Measurements from ENCODE around the gene KIAA1755.
"Not testable (repeated sequence)": the region's sequence is repeated elsewhere in the genome, so short reads cannot be mapped to it uniquely, and the experiment has no call there.

Gene KIAA1755

DNA sequence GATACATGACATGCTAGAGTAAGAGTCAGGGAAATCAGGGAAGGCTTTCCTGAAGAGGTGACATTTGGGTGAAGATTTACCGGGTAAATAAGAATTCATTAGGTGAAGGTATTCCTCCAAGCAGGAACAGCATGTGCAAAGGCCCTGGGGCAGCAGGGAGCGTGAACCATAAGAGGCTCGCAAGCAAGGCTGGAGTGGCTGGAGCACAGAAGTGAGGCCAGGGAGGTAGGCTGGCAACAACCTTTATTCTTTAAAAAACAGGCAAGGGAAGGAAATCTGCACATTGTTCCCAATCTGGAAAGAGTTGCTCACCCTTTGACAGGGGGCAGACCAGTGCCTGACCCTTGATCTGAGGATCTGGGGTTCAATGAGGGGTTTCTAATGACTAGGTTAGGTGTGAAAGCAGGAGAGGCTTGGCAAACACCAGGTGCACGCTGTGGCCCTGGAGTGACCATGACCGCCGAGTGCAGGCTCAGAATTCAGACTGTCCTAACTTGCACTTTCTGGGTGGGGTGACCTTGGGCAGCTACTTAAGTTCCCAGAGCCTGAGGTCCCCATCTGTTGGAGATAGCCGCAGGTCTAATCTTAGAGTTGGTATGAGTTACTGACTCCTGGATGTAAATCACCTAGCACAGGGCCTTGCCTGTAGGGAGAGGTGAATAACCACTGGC, 1.9 kb downstream of the KIAA1755 start:
- FAIRE-seq, result no peak

DNA sequence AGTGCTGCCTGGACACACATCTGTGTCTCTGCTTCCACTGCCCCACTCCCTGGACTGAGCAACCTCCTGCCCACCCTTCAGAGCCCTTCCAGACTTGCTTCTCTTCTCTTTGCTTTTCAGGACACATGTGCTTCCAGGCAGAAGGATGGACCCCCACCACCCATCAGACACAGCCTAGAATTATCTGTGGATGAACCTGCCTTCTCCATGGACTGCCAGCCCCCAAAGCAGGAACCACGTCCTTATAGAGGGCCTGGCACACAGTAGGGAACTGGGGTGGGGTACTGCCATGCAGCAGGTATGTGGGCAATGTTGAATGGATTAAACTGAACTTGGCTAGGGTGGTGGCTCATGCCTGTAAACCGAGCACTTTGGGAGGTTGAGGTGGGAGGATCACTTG, 3.6 kb downstream of the KIAA1755 start:
- no peak for FAIRE-seq

DNA sequence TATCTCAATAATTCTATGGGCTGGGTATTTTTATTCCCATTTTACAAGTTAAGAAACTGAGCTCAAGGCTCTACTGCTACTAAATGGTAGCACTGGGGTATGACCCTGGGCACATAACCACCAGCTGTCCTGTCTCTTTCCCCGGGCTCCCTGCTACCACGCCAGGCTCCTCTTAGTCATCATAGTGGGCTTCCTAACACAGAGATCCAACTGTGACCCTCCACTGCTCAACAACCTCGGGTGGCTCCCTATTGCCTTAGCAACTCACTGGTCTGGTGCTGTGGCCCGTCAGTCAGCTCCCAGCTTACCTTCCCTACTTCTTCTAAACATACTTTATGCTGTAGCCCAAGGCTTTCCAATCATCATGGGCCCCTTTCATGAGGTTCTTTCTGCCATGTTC, 4.5 kb downstream of the KIAA1755 start:
- FAIRE-seq, result no peak

DNA sequence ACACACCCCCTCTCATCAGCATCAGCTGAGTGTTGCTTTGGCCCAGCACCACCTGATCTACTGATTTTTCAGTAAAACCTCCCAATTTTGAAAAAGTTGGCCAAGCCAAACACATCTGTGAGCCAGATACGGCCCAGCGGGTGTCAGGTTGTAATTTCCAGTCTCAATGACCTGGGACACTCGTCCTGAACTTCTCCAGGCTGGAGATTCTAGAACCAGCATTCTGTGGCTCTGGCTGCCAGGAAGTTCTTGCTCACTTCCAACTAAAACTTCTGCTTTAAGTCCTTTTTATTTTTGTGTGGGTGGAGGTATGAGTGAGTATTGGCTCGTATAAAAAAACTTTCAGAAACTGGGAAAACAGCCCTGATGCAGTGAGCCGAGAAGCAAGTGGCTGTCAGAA, 5.1 kb downstream of the KIAA1755 start:
- no peak for FAIRE-seq

DNA sequence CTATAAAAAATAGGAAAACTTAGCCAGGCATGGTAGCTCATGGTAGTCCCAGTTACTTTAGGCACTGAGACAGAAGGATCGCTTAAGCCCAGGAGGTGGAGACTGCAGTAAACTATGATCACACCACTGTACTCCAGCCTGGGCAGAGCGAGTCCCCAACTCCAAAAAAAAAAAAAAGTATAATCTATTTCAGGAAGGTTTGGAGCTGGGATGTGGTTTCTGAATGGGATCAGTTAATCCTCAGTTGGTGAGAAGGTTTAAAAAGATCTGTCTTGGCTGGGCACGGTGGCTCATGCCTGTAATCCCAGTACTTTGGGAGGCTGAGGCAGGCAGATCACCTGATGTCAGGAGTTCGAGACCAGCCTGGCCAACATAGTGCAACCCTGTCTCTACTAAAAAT, 5.9 kb downstream of the KIAA1755 start:
- FAIRE-seq, result not testable (repeated sequence)

DNA sequence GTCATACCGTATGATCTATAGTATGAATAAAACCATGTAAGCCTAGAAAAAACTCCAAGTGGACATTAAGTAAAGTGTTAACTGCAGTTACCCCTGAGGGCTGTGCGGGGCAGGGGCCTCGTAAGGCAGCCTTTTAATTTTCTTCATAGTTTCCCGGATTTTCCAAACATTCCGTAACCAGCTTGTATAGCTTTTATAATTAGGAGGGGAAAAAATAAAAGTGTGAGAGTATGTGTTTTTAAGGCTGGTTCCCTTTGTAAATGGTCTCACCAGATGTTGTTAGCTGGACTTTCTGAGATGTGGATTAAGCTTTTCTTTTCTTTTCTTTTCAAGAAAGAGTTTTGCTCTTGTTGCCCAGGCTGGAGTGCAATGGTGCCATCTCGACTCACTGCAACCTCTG, 7.0 kb downstream of the KIAA1755 start:
- no peak for FAIRE-seq

DNA sequence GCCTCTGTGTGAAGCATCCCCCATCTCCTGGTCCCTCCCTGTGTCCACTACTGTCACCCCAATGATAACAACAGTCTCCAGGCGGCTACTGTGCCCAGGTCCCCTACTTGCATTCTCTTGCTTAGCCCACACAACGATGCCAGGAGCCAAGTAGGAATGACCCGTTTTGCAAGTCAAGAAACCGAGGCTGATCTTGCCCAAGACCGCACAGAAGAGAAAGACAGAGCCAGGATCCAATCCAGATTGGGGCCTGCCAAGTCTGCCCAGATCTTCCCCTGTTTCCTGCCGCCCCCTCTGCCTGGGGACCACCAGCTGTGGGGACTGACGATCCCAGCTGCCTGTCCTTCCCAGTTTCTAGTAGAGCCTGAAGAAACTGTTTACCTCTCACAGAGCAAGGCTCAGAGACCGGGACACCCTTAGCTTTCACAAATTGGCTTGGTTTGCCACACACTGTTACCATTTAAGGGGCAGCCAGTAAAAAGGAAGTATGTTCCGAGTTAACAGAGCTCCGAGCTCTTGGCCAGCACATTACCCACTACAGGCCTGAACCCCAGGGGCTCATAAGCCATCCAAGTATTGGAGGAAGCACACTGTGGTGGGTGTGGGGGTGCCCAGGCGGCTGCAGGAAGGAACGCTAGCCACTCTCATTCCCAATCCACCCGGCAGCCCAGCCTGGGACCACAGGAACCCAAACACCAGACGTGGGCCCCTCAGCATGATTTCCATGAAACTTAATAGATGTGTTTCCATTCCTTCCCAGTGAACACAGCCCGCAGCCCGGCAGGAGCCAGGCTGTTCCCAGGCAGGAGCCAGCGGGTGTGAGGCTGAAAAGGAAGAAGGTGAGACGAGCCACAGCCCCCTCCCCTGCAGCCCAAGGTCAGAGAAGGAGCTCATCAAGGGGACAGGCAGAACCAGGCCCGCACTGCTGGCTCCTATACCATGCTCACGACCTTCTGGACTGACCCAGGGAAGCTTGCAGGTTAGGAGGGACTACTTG, 7.9 kb downstream of the KIAA1755 start:
- no peak for FAIRE-seq

DNA sequence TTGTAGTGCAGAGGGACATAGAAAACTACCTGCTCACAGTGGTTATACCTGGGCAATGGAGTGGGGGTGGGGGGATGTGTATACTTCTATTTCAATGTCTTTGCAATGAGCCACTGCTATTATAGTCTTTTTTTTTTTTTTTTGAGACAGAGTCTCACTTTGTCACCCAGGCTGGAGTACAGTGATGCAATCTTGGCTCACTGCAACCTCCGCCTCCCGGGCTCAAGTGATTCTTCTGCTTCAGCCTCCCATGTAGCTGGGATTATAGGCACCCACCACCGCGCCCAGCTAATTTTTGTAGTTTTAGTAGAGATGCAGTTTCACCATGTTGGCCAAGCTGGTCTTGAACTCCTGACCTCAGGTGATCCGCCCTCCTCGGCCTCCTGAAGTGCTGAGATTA, 9.1 kb downstream of the KIAA1755 start:
- FAIRE-seq, result not testable (repeated sequence)

DNA sequence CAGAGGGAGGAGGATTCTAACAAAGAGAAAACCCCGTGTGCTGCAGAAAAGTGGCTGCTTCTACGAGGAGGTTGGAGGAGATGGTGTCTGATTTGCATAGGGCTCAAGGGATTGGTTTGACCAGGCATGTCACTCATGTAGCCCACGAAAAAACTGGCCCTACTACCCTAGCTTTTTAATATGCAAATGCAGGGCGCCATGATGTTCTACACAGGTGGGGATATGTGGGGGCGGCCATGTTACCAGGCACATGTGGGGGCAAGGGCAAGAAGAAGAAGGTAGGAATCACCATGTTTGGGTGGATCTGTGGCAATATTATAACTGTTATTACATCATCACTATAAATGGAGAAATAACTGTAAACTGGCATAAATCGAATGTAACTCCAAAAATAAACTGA, 9.9 kb downstream of the KIAA1755 start:
- no peak for FAIRE-seq

DNA sequence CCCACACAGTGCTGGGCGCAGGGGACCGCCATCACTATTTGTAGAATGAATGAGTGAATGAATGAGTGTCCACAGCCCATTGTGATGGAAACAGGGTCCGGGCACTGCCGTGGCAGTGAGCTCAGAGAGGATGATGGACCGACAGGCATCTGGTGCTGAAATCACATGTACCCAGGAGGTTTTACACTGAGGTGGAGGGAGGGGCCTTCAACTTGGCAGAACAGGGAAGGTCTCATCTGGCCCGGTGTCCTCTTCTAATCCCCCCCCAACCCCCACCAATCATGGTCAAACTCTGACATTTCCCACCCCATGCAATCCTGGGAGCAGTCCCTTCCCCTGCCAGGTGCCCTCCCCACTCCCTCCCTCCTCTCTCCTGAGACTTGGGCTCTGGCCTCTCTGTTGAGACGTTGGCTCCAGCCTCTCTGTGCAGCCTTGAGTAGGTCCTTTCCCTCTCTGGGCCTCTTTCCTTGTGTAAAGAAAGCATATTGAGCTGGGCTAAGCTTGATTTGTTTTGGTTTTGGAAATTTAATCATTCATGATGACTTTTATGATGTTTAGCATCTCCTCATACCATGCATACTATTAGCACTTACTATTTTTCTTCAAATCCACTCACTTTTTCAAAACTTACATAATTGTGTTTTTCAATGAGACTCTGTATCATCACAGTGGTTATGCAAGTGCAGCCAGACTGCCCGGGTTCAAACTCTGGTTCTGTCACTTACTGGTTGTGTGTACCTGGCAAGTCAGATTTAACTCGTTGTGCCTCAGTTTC, 10.8 kb downstream of the KIAA1755 start:
- no peak for FAIRE-seq

DNA sequence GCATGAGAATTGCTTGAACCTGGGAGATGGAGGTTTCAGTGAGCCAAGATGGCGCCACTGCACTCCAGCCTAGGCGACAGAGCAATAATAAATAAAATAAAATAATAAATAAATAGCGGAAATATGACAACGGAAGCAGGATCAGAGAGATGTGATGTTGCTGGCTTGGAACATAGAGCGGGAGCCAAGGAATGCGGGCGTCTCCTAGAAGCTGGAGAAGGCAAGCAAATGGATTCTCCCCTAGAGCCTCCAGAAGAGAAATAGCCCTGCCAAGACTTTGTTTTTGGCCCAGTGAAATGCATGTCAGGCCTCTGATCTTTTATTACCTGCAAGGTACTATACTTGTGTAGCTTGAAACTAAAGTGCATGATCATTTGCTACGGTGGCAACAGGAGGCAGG, 12.4 kb downstream of the KIAA1755 start:
- FAIRE-seq, result no peak

DNA sequence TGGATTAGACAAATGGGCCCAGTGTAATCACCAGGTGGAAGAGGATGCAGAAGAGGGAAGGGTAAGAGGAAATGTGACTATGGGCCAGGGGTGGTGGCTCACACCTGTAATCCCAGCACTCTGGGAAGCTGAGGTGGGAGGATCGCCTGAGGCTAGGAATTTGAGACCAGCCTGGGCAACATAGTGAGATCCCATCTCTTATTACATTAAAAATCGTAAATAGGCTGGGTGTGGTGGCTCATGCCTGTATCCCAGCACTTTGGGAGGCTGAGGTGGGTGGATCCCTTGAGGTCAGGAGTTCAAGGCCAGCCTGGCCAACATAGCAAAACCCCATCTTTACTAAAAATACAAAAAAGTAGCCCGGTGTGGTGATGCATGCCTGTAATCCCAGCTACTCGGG, 12.8 kb downstream of the KIAA1755 start:
- not testable (repeated sequence) for FAIRE-seq

DNA sequence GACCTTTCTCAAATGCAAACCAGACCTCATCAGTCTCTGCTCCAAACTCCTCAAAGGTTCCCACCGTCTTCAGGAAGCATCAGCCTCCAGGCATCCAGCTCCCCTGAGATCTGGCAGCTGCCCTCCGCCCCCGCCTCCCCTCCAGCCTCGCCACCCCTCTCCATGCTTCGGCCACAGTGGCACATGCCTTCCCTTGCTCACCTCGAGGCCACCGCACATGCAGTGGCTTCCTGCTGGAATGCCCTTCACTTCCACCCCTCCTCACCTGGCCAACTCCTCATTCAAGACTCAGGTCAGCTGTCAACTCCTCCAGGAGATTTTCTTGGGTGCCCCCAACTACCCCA, 13.4 kb downstream of the KIAA1755 start:
- no peak for FAIRE-seq

DNA sequence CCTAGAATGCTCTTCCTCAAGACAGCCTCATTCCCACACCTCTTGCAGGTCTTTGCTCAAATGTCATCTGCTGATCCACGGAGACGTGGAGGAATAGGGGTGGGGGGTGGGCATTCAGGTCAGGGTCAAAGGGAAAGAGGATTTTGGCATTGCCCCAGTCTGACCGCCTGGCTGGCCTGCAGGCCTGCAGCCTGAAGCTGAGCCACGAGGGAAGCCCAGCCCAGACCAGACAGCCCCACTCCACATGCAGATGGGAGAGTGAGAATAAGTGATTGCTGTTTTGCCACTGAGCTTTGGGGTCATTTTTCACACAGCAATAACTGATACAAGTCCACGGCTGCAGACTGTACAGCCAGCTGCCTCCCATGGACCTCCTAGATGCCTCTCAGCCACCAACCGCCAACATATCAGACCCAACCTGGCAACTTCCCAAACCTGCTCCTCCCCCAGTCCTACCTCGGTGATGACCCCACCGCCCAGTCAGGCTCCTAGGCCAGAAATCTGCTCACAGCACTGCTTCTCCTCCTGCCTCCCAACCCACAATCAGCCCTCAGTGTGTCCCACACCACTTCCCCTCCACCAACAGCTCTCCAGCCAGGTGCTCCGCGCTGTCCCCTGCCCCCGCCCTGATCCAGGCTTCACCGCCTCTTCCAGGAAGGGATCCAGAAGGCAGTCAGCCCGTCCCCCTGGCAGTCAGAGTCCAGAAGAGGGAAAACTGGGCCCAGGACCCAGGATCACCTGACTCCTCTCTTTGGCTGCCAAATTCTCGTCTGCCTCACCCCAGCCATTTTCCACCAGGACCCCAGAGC, 14.0 kb downstream of the KIAA1755 start:
- FAIRE-seq, result no peak

DNA sequence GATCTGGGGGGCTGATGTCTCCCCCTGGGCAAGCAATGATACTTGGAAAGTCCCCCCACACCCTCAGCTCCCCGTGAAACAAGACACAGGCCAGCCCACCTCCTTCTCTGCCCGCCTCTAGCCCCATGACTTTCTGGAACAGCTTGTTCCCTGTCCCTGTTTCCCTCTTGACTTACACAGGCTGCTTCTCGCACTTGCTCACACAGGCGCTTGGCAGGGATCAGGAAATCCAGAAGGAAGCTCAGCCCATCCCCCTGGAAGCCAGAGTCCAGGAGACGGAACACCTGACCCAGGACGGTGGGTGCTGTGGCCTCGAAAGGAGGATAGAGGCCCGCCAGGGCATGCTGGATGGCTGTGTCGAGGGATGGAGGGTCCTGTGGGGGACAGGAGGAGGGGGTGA, 14.8 kb downstream of the KIAA1755 start:
- no peak for FAIRE-seq

DNA sequence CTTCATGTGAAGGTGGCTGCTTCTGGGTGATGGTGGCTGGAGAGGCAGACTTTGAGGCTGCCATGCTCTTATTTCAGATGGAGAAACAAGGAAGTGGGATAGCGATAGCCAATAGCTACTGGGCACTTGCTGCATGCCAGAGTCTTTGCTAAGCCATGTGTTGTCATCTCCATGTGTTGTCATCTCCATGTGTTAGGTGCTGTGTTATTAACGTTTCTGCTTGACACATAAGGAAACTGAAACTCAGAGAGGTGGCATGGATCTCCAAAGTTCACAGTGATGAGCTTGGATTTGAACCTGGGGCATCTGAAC, 16.9 kb downstream of the KIAA1755 start:
- no peak for FAIRE-seq

DNA sequence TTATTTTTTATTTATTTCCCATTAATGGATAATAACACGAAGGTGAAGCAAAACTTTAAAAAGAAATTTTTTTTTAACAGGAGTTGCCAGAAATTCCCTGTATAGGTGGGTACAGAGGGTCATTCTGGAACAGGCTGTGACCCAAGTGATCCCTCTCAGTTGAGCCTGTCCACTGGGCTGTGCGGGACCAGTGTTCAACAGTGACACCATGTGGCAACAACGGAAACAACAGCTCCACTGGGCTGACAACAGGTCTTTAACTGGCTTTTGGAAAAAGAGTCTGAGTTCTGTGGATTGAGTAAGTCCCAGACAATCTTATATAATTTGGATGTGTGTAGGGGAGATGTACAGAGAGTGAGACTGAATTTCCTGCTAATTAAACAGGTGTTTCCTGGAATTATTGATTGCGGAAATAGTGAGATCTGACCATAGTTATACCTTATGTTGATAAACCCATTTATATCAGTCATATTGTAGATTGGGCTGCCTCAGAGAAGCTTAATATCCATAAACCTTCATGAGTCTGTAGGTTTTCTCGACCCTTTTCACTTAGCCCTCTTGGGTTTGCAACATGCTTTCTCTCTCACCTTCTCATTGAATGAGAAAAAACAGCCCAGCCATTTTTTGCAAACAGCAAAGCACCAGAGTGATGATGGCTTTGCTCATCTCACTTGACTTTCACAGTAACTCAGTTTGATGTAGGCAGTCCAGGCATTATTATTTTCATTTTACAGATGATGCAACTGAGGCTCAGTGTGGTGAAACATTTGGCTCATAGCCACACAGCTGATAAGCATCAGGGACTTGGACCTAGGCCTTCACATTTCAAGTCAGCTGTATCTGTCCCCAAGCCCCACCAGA, 17.5 kb downstream of the KIAA1755 start:
- no peak for FAIRE-seq

DNA sequence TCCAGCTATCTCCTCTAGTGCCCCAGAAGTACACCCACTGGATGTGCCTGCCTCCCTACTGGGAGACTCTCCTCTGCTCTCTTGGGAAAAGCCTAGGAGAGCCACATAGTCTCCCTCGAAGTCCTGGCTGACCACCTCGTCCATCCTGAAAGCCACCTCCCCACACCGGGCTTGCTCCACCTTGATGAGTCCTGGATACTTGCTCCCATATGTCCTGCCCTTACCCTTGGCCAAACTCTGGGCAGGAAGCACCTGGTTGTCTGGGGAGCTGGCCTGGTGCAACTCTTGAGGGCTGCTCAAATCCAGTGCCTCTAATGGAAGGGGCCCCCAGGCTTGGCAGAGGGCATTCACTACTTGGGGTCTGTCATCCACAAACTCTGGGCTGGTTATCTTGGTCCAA, 19.3 kb downstream of the KIAA1755 start:
- no peak for FAIRE-seq

DNA sequence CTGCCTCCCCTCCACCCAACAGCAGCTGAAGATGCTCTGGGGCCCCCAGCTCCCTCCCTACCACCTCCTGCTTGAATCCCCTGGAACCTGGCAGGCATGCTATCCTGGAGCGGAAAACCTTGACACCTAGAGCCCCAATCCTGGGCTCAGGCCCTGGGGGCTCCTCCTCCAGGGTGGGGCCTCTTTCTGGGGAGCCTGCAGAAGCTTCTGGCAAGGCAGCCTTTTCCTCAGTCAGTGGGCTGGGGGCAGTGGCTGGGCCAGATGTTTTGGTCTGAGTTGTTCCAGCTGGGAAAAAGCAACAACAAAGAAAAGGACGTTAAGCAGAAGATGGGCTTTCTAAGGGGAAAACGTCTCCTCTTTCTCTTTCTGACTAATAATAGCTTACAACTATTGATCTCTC, 21.1 kb downstream of the KIAA1755 start:
- no peak for FAIRE-seq

DNA sequence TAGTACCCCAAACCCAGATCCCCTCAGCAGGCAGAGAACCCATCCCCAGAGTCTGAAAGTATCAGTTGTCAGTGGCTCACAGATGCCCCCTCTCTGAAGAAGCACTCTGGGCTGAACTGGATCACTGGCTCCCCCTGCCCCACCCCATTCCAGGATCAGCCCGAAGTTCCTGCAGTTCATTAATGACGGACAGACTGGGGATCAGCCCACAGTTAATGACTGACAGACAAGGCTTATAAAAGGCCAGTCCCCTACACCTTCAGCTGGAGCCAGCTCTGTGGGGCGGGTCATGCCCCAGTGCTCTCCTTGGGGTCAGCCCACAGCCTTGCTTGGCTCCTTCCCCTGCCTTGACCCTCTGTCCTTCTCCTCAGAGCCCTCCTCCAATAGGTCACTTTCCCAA, 21.7 kb downstream of the KIAA1755 start:
- no peak for FAIRE-seq

DNA sequence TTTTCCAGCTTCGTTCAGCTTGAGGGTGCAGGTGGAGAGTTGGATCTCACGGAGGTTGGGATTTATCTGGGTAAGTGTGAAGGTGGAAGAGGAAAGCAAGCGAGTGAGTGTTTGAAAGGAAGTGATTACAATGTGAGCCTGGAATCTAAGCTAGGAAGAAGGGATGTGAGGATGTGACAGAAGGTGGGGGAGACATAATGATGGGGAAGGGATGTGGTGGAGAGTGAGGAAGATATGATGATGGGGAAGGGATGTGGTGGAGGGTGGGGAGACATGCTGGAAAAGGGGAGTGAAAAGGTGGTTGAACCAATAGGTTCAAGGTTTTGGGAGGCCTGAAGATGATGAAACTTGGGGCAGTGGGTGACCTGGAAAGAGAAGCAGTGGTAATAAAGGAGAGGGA, 23.2 kb downstream of the KIAA1755 start:
- no peak for FAIRE-seq

All from TTC549 (cell line).